Adrenal gland (tissue), 12 donors: ENCODE measurements around the gene SNPH. TPM values are rescaled to one million over a fixed set of nuclear protein-coding genes. Genes with fewer than 3 reads are reported as not detected.

ENCODE experiments used
- DNase-seq, 7 donors: peaks; one replicate each; pipeline ENCODE4 v3.0.0-alpha.2; 2019 to 2020
- H3K27ac ChIP-seq, 5 donors: fragments of 200-600 bp; sonication (generic) in 4 of 5; 1 replicate in 3 of 5; 2 replicates in 2 of 5; pipeline versions ENCODE4 v1.5.1 to v1.8.0; 2016 to 2020; ENCODE audit warnings: mild to moderate bottlenecking in 1 of 5
- H3K27me3 ChIP-seq: fragments of 200-600 bp; 2 replicates; pipeline ENCODE4 v1.8.0; 2021
- H3K36me3 ChIP-seq, 2 donors: fragments of 200-600 bp; replicated peaks in 1 of 2; 1 replicate in 1 of 2; 2 replicates in 1 of 2; pipeline versions ENCODE4 v1.5.1 to v1.8.0; 2018 to 2022
- H3K4me1 ChIP-seq, 2 donors: fragments of 200-600 bp; replicated peaks in 1 of 2; 1 replicate in 1 of 2; 2 replicates in 1 of 2; pipeline versions ENCODE4 v1.5.1 to v1.8.0; 2018 to 2021
- H3K4me3 ChIP-seq, 4 donors: fragments of 200-600 bp; sonication (generic) in 3 of 4; one replicate each; pipeline ENCODE4 v1.5.1; 2016 to 2018
- H3K9me3 ChIP-seq, 3 donors: fragments of 200-600 bp; sonication (generic) in 1 of 3; replicated peaks in 1 of 3; 1 replicate in 2 of 3; 2 replicates in 1 of 3; pipeline versions ENCODE4 v1.5.1 to v1.8.0; 2016 to 2021
- CTCF ChIP-seq, 6 experiments: fragments of 450-650 bp in 4 of 6; fragments of 200-600 bp in 2 of 6; sonication (generic) in 1 of 6; IDR thresholded peaks; 1 replicate in 5 of 6; 2 replicates in 1 of 6; pipeline versions ENCODE4 v1.5.1 to v1.8.0; 2016 to 2021; ENCODE audit warnings: antibody characterized with exemption in 6 of 6, mild to moderate bottlenecking in 2 of 6, moderate library complexity in 1 of 6
- POLR2A ChIP-seq, 2 donors: fragments of 450-650 bp; IDR thresholded peaks; one replicate each; pipeline ENCODE4 v1.6.1; 2017; ENCODE audit warnings: antibody characterized with exemption in 2 of 2, mild to moderate bottlenecking in 2 of 2, moderate library complexity in 1 of 2
- WGBS, 4 donors: extraction: QIAGEN DNeasy Blood & Tissue Kit in 2 of 4; methylation state at CpG; one replicate each; pipeline versions ENCODE4 v1.1.5 to v1.1.7; 2013 to 2017; 5-methylcytosine and 5-hydroxymethylcytosine counted together
- intact Hi-C, 2 donors: fragments of 100-400 bp; cut with DNase I; formaldehyde crosslinking; loops; one replicate each; pipeline versions ENCODE4 v1.14.1 to v1.15.0; 2022 to 2023
- polyA plus RNA-seq, 3 donors: library from polyadenylated mRNA; stranded (reverse); fragments of 200-250 nt in 2 of 3; fragments of 350-450 nt in 1 of 3; fragmentation: Illumina TruSeq in 1 of 3; extraction: RNeasy Lipid Tissue Mini Kit (QIAGEN cat#74804) in 1 of 3; gene quantifications; one replicate each; pipeline ENCODE4 v1.2.3, GENCODE V29; 2013 to 2014
- total RNA-seq, 9 donors: library from RNA; depleted of rRNA in 4 of 9; stranded (reverse); fragments of >200 nt in 4 of 9; fragments of 120-200 nt in 1 of 9; fragmentation: NEBNext Ultra II Directional in 1 of 9; extraction: Animal tissue kit (Norgen Biotek cat#: 25700) in 1 of 9; gene quantifications; one replicate each; pipeline versions ENCODE4 v1.1.0 to v1.2.4, GENCODE V29; 2013 to 2023
- donor health status: healthy with polysubstance abuse.
- donor health status: Bipolar disorder and iron deficiency.
- donor health status: DM: yes; HTN: yes; CAD: no.
- donor health status: DM: no; HTN: no; CAD: no.
- donor health status: DM: no; HTN: no; CAD: no.
- donor health status: DM: yes; HTN: yes; CAD: no.

The SNPH gene
- total and polyA plus RNA-seq, 12 donors: 2.1 to 18.9 (median 5.8) TPM

GRCh38 chr20:1298888-1299511, 32.9 kb downstream of the SNPH start:
- H3K36me3 ChIP-seq: no peaks in the 10 kb centered on the region
- H3K27me3 ChIP-seq: no peaks in the 10 kb centered on the region
- 84 to 89% (median 88%) methylated on average over 10 of the region's 10 CpGs for WGBS, 4 donors
- H3K9me3 ChIP-seq: no peaks in the 10 kb centered on the region
- H3K4me1 ChIP-seq: no peaks in the 10 kb centered on the region
- TF ChIP-seq POLR2A (IDR thresholded peaks at IDR 0.05): no peak
- TF ChIP-seq CTCF (IDR thresholded peaks at IDR 0.05): no peak
- DNase-seq: no peak
- H3K4me3 ChIP-seq: no peak overlapping the region
- intact Hi-C loops: no loop called here
- no peak overlapping the region for H3K27ac ChIP-seq

GRCh38 chr20:1299522-1299921, 33.4 kb downstream of the SNPH start:
- intact Hi-C loops: no loop called here
- Histone ChIP-seq H3K27me3 (no peaks in the 10 kb centered on the region), H3K36me3 (no peaks in the 10 kb centered on the region), H3K4me3 (no peak overlapping the region), H3K9me3 (no peaks in the 10 kb centered on the region), H3K27ac (no peak overlapping the region), H3K4me1 (no peaks in the 10 kb centered on the region)
- WGBS, 4 donors: 87 to 95% (median 89%) methylated on average over 6 to 9 of the region's 9 CpGs; no CpG with 5 or more reads in 1 of the 4 donors
- DNase-seq: no peak
- TF ChIP-seq CTCF (IDR thresholded peaks at IDR 0.05): no peak
- no peak for TF ChIP-seq POLR2A (IDR thresholded peaks at IDR 0.05)

- WGBS, 4 donors: 88 to 97% (median 91%) methylated on average over 5 to 18 of the region's 18 CpGs
- H3K36me3 ChIP-seq: no peaks in the 10 kb centered on the region
- H3K4me3 ChIP-seq: no peak overlapping the region
- DNase-seq: no peak
- no peaks in the 10 kb centered on the region for H3K9me3 ChIP-seq
- intact Hi-C loops: no loop called here
- no peak overlapping the region for H3K27ac ChIP-seq
- TF ChIP-seq CTCF (IDR thresholded peaks at IDR 0.05) (no peak), POLR2A (IDR thresholded peaks at IDR 0.05) (no peak)
- H3K4me1 ChIP-seq: no peaks in the 10 kb centered on the region
- H3K27me3 ChIP-seq: no peaks in the 10 kb centered on the region
These were observed 34.2 kb downstream of the SNPH start for GRCh38 chr20:1300083-1300840.

GRCh38 chr20:1301031-1301529, 35.0 kb downstream of the SNPH start:
- 74 to 83% (median 78%) methylated on average over 9 of the region's 9 CpGs for WGBS, 4 donors
- no peak overlapping the region for H3K27ac ChIP-seq
- DNase-seq: no peak
- no peaks in the 10 kb centered on the region for H3K9me3 ChIP-seq
- intact Hi-C loops: no loop called here
- H3K27me3 ChIP-seq: no peaks in the 10 kb centered on the region
- TF ChIP-seq CTCF (IDR thresholded peaks at IDR 0.05) (no peak), POLR2A (IDR thresholded peaks at IDR 0.05) (no peak)
- H3K4me1 ChIP-seq: no peaks in the 10 kb centered on the region
- no peak overlapping the region for H3K4me3 ChIP-seq
- H3K36me3 ChIP-seq: no peaks in the 10 kb centered on the region
